CD4-positive, alpha-beta T cell treated with Interleukin-2 at 100 ng/mL for 4 hours (primary cell): Measurements from ENCODE around the gene ACTL6A.
A peak's percentile ranks its signal among the peaks of the same experiment; 100 is the strongest.
"Not testable (repeated sequence)": the region's sequence is repeated elsewhere in the genome, so short reads cannot be mapped to it uniquely, and the experiment has no call there.

Experiments used
- DNase-seq: peaks from one replicate; pipeline ENCODE4 v3.0.0-alpha.2; 2020; ENCODE audit warnings: low spot score

The ACTL6A gene

DNA sequence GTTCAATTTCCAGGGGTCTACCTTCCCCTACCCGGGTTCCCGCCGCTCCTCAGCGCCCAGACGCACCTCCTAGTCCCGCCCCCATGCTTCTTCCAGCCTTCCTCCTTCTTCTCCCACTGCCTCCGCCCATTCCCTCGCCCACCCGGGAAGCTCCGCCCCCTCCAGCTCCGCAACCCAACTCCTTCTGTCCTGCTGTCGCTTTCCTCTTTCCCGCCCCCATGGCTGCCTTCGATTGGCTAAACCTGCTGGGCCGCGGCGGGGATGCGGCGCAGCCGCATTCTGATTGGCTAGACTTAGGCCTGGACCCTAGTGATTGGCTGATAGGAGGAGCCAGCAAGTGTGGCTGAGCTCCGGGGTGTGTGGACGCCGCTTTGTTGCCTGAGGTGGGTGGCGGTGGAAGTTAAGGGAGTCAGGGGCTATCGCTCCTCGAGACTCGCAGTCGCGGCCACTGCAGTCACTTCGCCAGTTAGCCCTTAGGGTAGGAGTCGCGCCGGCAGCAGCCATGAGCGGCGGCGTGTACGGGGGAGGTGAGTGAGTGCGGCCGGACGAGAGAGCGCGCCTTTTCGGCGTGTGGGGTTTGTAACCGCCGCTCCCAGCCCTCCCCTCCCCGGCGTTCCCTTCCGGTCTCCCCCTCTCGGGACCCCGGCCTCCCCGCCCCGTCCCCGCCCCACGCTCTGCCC is at the start of gene ACTL6A:
Gene ACTL6A, plus strand, starts transcription at position 336 of the 680 bp plus-strand sequence. Its CDS starts 167 bp downstream, at position 503.
- DNase-seq = peak; percentile 100

DNA sequence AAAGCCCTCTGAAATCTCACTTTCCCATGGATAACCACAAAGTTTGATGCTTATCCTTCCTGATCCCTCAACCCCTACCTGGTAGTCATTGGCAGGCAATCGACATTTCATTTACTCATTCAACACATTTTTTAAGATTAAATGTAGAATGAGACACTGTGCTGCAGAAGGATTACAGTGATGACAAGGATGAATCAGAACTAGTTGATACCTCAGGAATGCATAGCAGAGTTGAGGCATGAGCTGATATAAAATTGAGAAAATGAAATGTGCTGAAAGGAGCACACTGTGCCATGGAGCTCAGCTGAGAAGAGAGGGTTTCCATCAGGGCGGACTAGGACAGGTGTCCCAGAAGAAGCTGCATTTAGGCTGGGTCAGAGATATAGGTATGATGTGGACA is 48.9 kb upstream of the ACTL6A start:
- DNase-seq = no peak

DNA sequence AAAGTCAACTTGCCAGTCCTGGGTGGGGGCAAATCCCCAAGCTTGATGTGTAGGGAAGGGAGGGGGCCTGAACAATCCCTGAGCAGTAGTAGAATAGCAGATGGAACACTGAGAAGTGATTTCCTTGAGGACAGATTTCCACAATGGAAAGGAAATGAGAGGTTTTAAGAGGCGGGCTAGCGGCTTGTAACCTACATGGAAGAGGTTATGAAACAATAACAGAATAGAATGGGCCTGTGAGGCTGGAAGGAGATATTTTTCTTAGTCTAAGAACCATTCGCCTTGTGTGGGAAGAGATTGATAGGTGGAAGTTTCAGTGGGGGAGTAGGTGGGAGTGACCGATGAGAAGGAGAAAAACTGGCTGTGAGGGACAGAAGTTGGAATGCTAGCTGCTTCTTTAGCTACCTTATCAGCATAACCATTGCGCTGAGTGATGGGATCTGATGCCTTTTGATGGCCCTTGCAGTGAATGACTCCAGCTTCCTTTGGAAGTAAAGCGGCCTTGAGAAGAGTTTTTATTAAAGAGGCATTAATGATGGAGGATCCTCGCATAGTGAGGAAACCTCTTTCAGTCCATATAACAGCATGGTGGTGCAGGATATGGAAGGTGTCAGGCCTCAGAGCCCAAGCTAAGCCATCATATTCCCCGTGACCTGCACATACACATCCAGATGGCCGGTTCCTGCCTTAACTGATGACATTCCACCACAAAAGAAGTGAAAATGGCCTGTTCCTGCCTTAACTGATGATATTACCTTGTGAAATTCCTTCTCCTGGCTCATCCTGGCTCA is 46.1 kb upstream of the ACTL6A start:
- DNase-seq = not testable (repeated sequence)

DNA sequence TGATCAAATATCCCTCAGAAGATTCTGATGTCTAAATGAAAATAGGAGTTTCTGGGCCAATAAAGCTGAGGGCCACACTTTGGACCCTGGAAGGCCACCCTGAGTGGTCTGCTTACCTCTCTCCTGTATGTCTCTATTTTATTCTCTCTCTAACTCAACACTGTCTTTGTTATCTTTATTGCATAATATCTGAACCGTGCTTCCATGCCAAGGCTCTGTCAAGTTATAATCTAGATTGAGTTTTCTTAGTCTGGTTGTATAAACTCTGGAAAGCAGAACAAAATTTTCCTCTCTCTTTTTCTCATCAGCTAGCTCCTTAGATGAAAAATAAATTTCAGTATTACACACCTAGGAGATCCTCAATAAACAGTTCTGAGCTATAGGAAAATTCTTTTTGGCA is 36.2 kb upstream of the ACTL6A start:
- no peak for DNase-seq

- no peak for DNase-seq
Observed at GRCh38 chr3:179526989-179527391, 35.7 kb upstream of the ACTL6A start.

GRCh38 chr3:179528772-179529171 is 34.0 kb upstream of the ACTL6A start:
- no peak for DNase-seq

DNA sequence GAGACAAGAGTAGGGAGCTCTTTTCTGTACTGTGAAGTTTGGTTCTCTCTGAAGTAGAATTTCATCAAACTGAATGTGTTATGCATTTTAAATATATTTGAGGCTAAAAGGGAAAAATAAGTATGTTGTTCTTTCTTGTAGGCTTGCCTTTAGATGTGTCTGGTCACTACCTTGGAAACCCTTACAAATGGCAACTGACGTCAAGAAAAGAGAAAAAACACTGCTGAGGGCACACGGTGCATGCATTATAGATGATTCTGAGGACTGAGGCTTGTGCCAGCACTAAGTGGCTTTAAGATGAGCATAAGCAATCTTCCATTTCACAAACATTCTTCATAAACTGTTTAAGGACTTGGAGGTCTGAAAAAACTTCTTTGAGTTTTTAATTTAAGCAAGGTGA is 31.1 kb upstream of the ACTL6A start:
- no peak for DNase-seq

GRCh38 chr3:179533274-179533673 is 29.5 kb upstream of the ACTL6A start:
- no peak for DNase-seq

GRCh38 chr3:179536256-179536655 is 26.5 kb upstream of the ACTL6A start:
- no peak for DNase-seq

- DNase-seq = no peak
Observed at GRCh38 chr3:179541094-179541493, 21.6 kb upstream of the ACTL6A start.

GRCh38 chr3:179541596-179541995 is 21.1 kb upstream of the ACTL6A start:
- DNase-seq = no peak

GRCh38 chr3:179542375-179542774 is 20.4 kb upstream of the ACTL6A start:
- DNase-seq = no peak

- DNase-seq = no peak
Observed at GRCh38 chr3:179544981-179545645, 17.6 kb upstream of the ACTL6A start.

GRCh38 chr3:179546814-179547241 is 15.9 kb upstream of the ACTL6A start:
- DNase-seq = no peak

GRCh38 chr3:179551349-179552105 is 11.2 kb upstream of the ACTL6A start:
- no peak for DNase-seq

DNA sequence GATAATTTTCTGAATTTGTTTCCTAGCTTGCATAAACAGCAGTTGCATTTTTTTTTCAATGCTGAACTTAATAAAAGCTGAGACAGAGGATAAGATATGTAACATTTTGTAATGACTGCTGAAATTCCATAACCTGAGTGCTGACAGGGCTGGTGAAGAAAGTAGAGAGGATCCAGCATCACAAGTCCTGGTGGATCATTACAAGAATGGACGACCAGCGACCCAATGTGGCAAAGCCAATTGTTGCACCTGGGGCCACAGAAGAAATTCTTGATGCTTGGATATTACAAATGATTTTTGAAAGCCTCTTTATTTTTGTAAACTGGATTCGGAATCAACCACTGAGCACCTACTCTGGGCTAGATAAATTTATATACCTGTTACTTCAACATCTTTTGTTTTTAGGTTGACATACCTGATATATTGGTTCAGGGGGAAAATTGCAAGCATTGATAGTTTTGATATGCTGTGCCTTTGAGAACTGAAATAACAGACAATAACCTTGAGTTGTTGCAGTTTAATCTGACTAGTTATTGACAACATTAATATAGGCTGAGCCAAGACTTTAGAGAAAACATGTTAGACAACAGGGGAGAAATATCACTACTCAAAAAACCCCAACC is 3.9 kb upstream of the ACTL6A start:
- DNase-seq = peak; percentile 45

DNA sequence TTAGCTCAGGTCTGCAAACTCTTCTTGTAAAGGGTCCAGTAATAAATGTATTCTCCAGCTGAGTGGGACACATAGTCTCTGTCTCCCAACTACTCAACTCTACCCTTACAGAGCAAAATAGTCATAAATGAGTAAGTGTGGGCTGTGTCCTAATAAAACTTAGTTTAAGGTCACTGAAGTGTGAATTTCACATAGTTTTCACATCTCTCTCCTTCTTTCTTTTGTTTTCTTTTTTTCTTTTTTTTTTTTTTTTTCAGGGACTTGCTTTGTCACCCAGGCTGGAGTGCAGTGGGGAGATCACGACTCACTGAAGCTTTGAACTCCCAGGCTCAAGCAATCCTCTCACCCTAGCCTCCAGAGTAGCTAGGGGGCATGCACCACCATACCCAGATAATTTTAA is 1.9 kb upstream of the ACTL6A start:
- no peak for DNase-seq

GRCh38 chr3:179563271-179563783 is 601 bp downstream of the ACTL6A start:
- DNase-seq = peak; percentile 68

- peak; percentile 14 for DNase-seq
Observed at GRCh38 chr3:179565496-179565895, 2.8 kb downstream of the ACTL6A start.

- DNase-seq = no peak
Observed at GRCh38 chr3:179580992-179581391, 18.3 kb downstream of the ACTL6A start.

- no peak for DNase-seq
Observed at GRCh38 chr3:179589143-179589542, 26.4 kb downstream of the ACTL6A start.
